HCT116 (cell line): Measurements from ENCODE around the gene FAIM2. TPM values are rescaled to one million over a fixed set of nuclear protein-coding genes. Genes with fewer than 3 reads are reported as not detected.

Source experiments
- ATAC-seq: fragments of 200-7000 bp; cut with Tn5 transposase; 2 replicates; pipeline ENCODE4 v1.9.1; 2020; ENCODE audit warnings: mild to moderate bottlenecking, moderate library complexity
- BruUV-seq: library from RNA; stranded (reverse); fragments of 400-500 nt; replicated peaks from 2 replicates; lab custom pipeline; 2021; lab: Mats Ljungman, UMichigan
- CTCF ChIA-PET: fragments of 300-600 bp; sonication (Branson Sonifier 250); formaldehyde crosslinking; loops from one replicate; lab custom pipeline; 2021; ENCODE audit warnings: antibody characterized with exemption; lab: Charles Lee
- POLR2A ChIA-PET: fragments of 300-600, 350-600 bp; sonication (Branson Sonifier 250); formaldehyde crosslinking; loops from one replicate; lab custom pipeline; 2021; ENCODE audit warnings: antibody characterized with exemption; lab: Charles Lee
- RAD21 ChIA-PET, 2 experiments: fragments of 300-600 bp; sonication (Branson Sonifier 250); formaldehyde crosslinking; loops; one replicate each; lab custom pipeline; 2023; ENCODE audit warnings: low total read pairs in 2 of 2; ENCODE audit not compliant: uncharacterized antibody in 2 of 2, unreplicated experiment in 2 of 2, low non-redundant PET in 1 of 2; lab: Charles Lee
- DNase-seq: peaks from one replicate; pipeline ENCODE4 v3.0.0-alpha.2; 2010; ENCODE audit warnings: low read depth, low spot score
- H2AFZ ChIP-seq: fragments of 200-600 bp; shearing (Covaris generic), sonication (generic); 2 replicates; pipeline ENCODE4 v1.6.1; 2017; ENCODE audit warnings: low read depth, mixed run types, mixed read lengths, antibody characterized with exemption, low read length; ENCODE audit not compliant: poor library complexity, severe bottlenecking
- H3K27ac ChIP-seq: 2 replicates; pipeline ENCODE4 v1.5.1; 2012; ENCODE audit warnings: low read depth, low read length
- H3K27me3 ChIP-seq: fragments of 200-600 bp; sonication (generic); 2 replicates; pipeline ENCODE4 v1.6.1; 2016; ENCODE audit warnings: mixed run types, low read length, mixed read lengths; ENCODE audit not compliant: insufficient read depth
- H3K36me3 ChIP-seq, 2 experiments: fragments of 200-500 bp in 1 of 2; fragments of 200-600 bp in 1 of 2; sonication (Bioruptor generic) in 1 of 2; sonication (generic) in 1 of 2; 2 replicates each; pipeline versions ENCODE4 v1.5.1 to v1.6.1; 2014 to 2016; ENCODE audit warnings: low read length in 2 of 2, inconsistent platforms in 1 of 2, mixed read lengths in 1 of 2, mixed run types in 1 of 2; ENCODE audit not compliant: insufficient read depth in 2 of 2, control insufficient read depth in 1 of 2
- H3K4me1 ChIP-seq, 2 experiments: fragments of 200-600 bp in 1 of 2; sonication (generic) in 1 of 2; 2 replicates each; pipeline versions ENCODE4 v1.5.1 to v1.6.1; 2012 to 2017; ENCODE audit warnings: low read length in 2 of 2, inconsistent platforms in 1 of 2, mild to moderate bottlenecking in 1 of 2, mixed read lengths in 1 of 2, mixed run types in 1 of 2, moderate library complexity in 1 of 2; ENCODE audit not compliant: insufficient read depth in 2 of 2, control insufficient read depth in 1 of 2
- H3K4me2 ChIP-seq: fragments of 200-600 bp; sonication (generic); 2 replicates; pipeline ENCODE4 v1.6.1; 2017; ENCODE audit warnings: mixed run types, low read length, mixed read lengths
- H3K4me3 ChIP-seq, 2 experiments: fragments of 200-600 bp in 1 of 2; sonication (generic) in 1 of 2; replicated peaks in 1 of 2; 2 replicates each; pipeline ENCODE4 v1.5.1; 2011 to 2016; ENCODE audit warnings: low read length in 2 of 2, control low read depth in 1 of 2, low read depth in 1 of 2, mild to moderate bottlenecking in 1 of 2, mixed read lengths in 1 of 2, mixed run types in 1 of 2
- H3K79me2 ChIP-seq: fragments of 200-600 bp; sonication (generic); 2 replicates; pipeline ENCODE4 v1.6.1; 2017; ENCODE audit warnings: mild to moderate bottlenecking, mixed run types, low read length, moderate library complexity, mixed read lengths; ENCODE audit not compliant: insufficient read depth
- H3K9ac ChIP-seq: fragments of 200-600 bp; sonication (generic); 2 replicates; pipeline ENCODE4 v1.6.1; 2016; ENCODE audit warnings: low read length, mixed read lengths
- H3K9me2 ChIP-seq: fragments of 200-600 bp; sonication (generic), shearing (Covaris generic); 2 replicates; pipeline ENCODE4 v1.6.1; 2017; ENCODE audit warnings: mixed run types, mild to moderate bottlenecking, moderate library complexity; ENCODE audit not compliant: insufficient read depth
- H3K9me3 ChIP-seq, 2 experiments: fragments of 200-500 bp in 1 of 2; fragments of 200-600 bp in 1 of 2; sonication (Bioruptor generic) in 1 of 2; sonication (generic) in 1 of 2; 2 replicates each; pipeline ENCODE4 v1.6.1; 2014 to 2017; ENCODE audit warnings: low read length in 2 of 2, mixed read lengths in 2 of 2, inconsistent platforms in 1 of 2, low read depth in 1 of 2, mild to moderate bottlenecking in 1 of 2, mixed run types in 1 of 2, moderate library complexity in 1 of 2; ENCODE audit not compliant: control insufficient read depth in 1 of 2, insufficient read depth in 1 of 2
- H4K20me1 ChIP-seq: fragments of 200-600 bp; sonication (generic), shearing (Covaris generic); 2 replicates; pipeline ENCODE4 v1.6.1; 2017; ENCODE audit warnings: mixed run types, mild to moderate bottlenecking, moderate library complexity; ENCODE audit not compliant: insufficient read depth
- EZH2 ChIP-seq: fragments of 200-600 bp; sonication (generic); IDR thresholded peaks from 2 replicates; pipeline ENCODE4 v1.6.1; 2017; ENCODE audit warnings: antibody characterized with exemption, mixed run types
- FOSL1 ChIP-seq: IDR thresholded peaks from 2 replicates; pipeline ENCODE4 v1.6.1; 2012; ENCODE audit warnings: low read depth
- JUND ChIP-seq: IDR thresholded peaks from 2 replicates; pipeline ENCODE4 v1.6.1; 2012
- POLR2A ChIP-seq: IDR thresholded peaks from 2 replicates; pipeline ENCODE4 v1.7.0; 2011; ENCODE audit warnings: borderline replicate concordance; ENCODE audit not compliant: insufficient read depth, insufficient read length; ENCODE audit errors: extremely low read depth
- POLR2AphosphoS5 ChIP-seq: IDR thresholded peaks from 2 replicates; pipeline ENCODE4 v1.6.1; 2011; ENCODE audit warnings: mild to moderate bottlenecking, low read depth, low read length, moderate library complexity
- SIN3A ChIP-seq: IDR thresholded peaks from 2 replicates; pipeline ENCODE4 v1.6.1; 2012; ENCODE audit warnings: low read depth
- SP1 ChIP-seq: IDR thresholded peaks from 2 replicates; pipeline ENCODE4 v1.6.1; 2012; ENCODE audit warnings: low read depth
- TCF7L2 ChIP-seq: IDR thresholded peaks from 2 replicates; pipeline ENCODE4 v1.7.0; 2011; ENCODE audit warnings: borderline replicate concordance, inconsistent platforms; ENCODE audit not compliant: insufficient read depth, insufficient read length; ENCODE audit errors: extremely low read depth
- ZNF274 ChIP-seq: fragments of 200-500 bp; sonication (Bioruptor generic); IDR thresholded peaks from 2 replicates; pipeline ENCODE4 v1.6.1; 2014; ENCODE audit warnings: mild to moderate bottlenecking, low read depth, low read length, inconsistent platforms
- intact Hi-C: fragments of 100-400 bp; cut with micrococcal nuclease; formaldehyde crosslinking; loops from 2 replicates; pipeline ENCODE4 v1.10.0; 2022
- total RNA-seq: library from RNA; stranded (reverse); gene quantifications from one replicate; pipeline ENCODE4 v1.2.1, GENCODE V29; 2021; ENCODE audit not compliant: unreplicated experiment
- TF ChIP-seq, protein P1 (sequence below): IDR thresholded peaks from 2 replicates; pipeline ENCODE4 v1.6.1; 2012

FAIM2 gene
- total RNA-seq, 1 experiment from 2014 or later = not detected

DNA sequence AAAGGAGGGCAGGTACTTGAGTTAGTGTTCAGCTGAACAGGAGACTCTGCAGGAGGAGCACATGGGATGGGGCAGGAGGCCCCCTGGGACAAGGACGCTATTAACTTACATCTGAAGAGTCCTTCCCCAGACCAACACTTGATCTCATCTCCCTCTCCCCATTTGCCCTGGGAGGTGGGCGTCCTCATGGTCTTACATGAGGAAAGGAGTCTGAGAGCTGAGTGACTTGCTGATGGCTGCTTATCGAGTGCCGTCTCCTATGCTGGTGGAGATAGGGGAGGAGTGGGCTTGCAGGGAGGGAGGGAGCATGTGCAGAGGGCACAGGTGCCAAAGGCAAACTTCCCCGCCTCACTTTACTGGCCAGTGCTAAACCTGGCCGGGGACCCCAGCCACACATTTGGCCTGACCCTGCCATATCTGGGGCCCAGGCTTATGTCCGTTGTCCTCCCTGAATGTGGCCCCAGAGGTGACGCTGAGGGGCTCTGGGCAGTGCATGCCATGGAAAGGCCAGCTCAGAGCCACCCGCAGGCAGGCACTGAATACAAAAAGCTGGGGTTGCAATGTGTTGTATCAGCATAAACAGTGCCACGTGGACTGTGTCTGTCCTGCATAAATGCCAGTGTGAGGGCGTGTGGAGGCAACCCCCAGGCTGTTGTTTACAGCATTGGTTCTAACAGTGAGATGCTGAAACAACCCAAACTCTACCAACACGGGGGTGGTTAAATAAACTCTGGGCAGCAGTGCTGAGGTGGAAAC lies 29.4 kb downstream of the FAIM2 start:
- Histone ChIP-seq H3K4me2 (no peak overlapping the region), H3K4me3 (no peak overlapping the region), H2AFZ (no peak overlapping the region), H3K9ac (no peak overlapping the region), H3K27me3 (no peaks in the 10 kb centered on the region), H3K27ac (no peak overlapping the region), H3K36me3 (no peaks in the 10 kb centered on the region), H3K79me2 (no peaks in the 10 kb centered on the region), H3K4me1 (no peaks in the 10 kb centered on the region), H3K9me3 (peaks cover 0 to 10% of the 10 kb centered on the region in 2 experiments; a peak in 1 of 4 replicates), H3K9me2 (no peaks in the 10 kb centered on the region), H4K20me1 (no peaks in the 10 kb centered on the region)
- DNase-seq = no peak
- ChIA-PET CTCF (no interaction called here), POLR2A (no interaction called here), RAD21 (no interaction called here)
- BruUV-seq = no TSS peak
- no peak for ATAC-seq
- TF ChIP-seq EZH2 = no peak
- intact Hi-C loops = no loop called here

DNA sequence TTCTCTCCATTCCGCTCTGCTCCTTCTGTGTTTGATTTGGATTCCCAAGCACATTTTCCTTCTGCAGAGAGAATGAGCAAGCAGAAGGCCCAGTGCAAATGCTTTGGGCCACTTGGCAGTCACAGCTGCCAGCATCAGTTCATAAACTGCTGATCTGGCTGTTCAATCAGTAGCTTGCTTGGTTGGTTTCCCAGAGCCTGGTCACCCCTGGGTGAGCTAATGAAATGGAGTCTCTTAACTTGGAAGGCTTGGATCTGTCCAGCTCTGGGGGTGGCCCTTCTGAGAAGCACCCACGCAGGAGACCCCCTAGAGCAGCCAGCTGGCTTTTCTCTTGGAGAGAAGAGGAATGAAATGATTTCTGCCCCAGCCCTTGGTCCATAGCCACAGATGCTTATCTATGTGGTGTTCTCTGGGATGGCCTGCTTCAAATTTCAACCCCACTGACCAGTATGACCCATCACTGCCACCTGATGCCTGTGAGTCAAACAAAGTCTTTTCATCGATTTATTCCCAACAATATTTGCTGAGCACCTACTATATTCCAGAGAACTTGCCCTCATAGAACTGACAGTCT lies 30.3 kb downstream of the FAIM2 start:
- intact Hi-C loops = no loop called here

More for the DNA sequence above, 30.3 kb downstream of the FAIM2 start:
- Histone ChIP-seq H3K79me2 (no peaks in the 10 kb centered on the region), H3K9me3 (peaks cover 0 to 8% of the 10 kb centered on the region in 2 experiments; a peak in 1 of 4 replicates), H4K20me1 (no peaks in the 10 kb centered on the region), H3K4me1 (no peaks in the 10 kb centered on the region), H3K4me2 (no peak overlapping the region), H3K36me3 (no peaks in the 10 kb centered on the region), H3K9ac (no peak overlapping the region), H3K4me3 (no peak overlapping the region), H3K27me3 (no peaks in the 10 kb centered on the region), H2AFZ (no peak overlapping the region), H3K27ac (no peak overlapping the region), H3K9me2 (no peaks in the 10 kb centered on the region)
- DNase-seq = no peak
- ChIA-PET RAD21 (no interaction called here), POLR2A (no interaction called here), CTCF (no interaction called here)
- no peak for ATAC-seq
- BruUV-seq = no TSS peak
- TF ChIP-seq POLR2A (no peak), SP1 (no peak), EZH2 (no peak), SIN3A (no peak), POLR2AphosphoS5 (no peak), JUND (no peak), TCF7L2 (no peak), FOSL1 (no peak), ZNF274 (no peak)
- TF ChIP-seq, protein P1, sequence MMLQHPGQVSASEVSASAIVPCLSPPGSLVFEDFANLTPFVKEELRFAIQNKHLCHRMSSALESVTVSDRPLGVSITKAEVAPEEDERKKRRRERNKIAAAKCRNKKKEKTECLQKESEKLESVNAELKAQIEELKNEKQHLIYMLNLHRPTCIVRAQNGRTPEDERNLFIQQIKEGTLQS = no peak
